HG03469 (cell line): Measurements from ENCODE around the gene LRIF1.
A peak's percentile ranks its signal among the peaks of the same experiment; 100 is the strongest.
"Not testable (repeated sequence)": the region's sequence is repeated elsewhere in the genome, so short reads cannot be mapped to it uniquely, and the experiment has no call there.

Source experiments
- ATAC-seq: cut with Tn5 transposase; IDR thresholded peaks from one replicate; pipeline ENCODE4 v1.9.1; 2021; ENCODE audit warnings: mild to moderate bottlenecking, moderate library complexity, moderate number of reproducible peaks; ENCODE audit not compliant: unreplicated experiment

The LRIF1 gene, protein sequence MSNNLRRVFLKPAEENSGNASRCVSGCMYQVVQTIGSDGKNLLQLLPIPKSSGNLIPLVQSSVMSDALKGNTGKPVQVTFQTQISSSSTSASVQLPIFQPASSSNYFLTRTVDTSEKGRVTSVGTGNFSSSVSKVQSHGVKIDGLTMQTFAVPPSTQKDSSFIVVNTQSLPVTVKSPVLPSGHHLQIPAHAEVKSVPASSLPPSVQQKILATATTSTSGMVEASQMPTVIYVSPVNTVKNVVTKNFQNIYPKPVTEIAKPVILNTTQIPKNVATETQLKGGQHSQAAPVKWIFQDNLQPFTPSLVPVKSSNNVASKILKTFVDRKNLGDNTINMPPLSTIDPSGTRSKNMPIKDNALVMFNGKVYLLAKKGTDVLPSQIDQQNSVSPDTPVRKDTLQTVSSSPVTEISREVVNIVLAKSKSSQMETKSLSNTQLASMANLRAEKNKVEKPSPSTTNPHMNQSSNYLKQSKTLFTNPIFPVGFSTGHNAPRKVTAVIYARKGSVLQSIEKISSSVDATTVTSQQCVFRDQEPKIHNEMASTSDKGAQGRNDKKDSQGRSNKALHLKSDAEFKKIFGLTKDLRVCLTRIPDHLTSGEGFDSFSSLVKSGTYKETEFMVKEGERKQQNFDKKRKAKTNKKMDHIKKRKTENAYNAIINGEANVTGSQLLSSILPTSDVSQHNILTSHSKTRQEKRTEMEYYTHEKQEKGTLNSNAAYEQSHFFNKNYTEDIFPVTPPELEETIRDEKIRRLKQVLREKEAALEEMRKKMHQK

DNA sequence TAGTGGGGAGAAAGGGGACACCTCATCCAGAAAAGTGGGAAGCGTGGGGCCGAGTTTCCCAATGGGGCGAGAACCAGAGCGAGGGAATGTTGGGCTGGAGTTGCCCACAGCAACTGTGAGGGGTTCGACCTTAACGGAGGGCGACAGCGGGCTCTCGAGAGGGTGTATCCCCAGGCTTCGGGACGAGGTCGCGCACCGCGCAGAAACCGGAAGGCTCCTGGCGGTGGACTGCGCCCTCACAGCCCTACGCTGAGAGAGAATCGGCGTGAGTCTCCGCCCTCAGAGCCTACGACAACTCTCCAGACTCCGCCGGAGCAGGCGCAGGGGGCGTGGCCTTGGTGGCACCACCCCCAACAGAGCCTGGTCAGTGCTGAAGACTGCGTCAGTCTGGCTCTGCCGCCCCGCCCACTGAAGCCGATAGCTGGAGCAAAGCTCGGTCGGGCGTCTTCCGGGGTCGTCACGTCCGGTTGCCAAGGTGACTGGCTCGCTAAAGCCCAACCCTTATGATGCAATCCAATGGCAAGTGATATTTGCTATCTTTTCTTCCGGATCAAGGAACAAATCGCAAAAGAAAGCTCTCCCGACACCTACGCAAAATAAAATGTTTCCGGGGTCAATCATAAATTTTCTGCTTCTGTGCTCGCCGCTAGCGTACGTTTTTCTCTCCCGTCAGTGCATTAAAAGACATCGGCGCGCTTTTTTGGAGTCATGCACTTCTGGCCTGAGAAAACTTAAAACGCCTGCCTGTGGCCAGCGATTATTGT, at the start of gene LRIF1:
Gene LRIF1 (minus strand): TSS at position 232 of the 764 bp plus-strand sequence. CDS start 234 bp downstream, outside the sequence.
- peak; percentile 93 for ATAC-seq

DNA sequence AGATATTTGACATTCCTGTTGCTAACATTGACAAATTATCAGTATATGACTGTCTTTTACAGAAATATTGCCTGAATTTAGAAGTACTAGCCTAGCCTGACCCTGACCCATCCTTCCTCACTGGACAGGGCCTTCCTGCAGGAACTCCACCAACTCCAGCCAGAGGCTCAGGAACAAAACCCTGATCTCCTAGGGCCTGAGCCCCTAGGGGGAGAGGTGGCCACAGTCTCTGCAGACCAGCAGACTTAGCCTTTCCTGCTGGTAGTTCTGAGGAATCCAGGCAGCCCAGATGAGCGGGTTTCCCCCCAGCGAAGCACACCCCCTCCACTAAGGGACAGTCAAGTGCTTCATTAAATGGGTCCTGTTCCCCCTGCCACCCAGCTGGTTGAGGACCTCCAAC, 44.3 kb upstream of the LRIF1 start:
- ATAC-seq, result no peak

DNA sequence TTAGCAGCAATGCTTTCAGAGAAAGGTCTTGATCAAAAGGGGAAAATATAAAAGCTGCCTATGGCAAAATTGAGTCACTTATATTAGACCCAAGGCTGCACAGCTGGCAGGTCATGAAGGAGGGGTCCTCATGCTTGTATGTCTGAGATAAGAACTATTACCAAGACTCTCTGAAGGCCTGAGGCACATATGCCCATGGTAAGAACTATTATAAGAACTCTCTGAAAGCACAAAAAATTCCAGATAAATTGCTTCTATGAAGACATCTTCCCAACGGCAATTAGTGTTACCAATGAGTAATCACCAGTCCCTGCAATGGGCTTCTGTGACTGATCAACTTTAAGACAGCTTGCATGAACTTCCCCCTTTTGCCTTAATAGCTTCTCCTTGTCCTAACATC, 42.8 kb upstream of the LRIF1 start:
- ATAC-seq, result no peak

DNA sequence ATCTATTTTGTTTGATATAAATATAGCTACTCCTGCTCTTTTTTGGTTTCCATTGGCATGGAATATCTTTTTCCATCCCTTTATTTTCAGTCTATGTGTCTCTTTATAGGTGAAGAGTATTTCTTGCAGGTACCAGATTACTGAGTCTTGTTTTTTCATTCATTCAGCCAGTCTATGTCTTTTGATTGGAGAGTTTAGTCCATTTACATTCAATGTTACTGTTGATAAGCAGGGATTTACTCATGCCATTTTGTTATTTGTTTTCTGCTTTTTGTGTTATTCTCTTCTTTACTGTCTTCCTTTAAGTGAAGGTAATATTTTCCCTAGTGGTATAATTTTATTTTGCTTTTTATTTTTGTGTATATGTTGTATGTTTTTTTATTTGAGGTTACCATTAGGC, 35.9 kb upstream of the LRIF1 start:
- ATAC-seq, result not testable (repeated sequence)

DNA sequence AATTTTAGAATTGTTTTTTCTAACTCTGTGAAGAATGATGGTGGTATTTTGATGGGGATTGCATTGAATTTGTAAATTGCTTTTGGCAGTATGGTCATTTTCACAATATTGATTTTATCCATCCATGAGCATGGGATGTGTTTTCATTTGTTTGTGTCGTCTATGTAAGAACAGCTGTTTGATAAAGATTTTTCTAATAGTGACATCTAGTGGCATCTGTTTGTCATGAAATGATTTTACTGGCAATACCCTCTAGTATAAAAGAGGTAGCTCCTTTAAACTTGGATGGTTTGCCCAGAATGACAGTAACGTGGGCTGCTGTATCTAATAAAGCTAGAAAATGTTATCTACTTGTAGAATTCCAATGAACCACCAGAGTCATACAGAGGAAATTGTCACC, 28.6 kb upstream of the LRIF1 start:
- not testable (repeated sequence) for ATAC-seq

DNA sequence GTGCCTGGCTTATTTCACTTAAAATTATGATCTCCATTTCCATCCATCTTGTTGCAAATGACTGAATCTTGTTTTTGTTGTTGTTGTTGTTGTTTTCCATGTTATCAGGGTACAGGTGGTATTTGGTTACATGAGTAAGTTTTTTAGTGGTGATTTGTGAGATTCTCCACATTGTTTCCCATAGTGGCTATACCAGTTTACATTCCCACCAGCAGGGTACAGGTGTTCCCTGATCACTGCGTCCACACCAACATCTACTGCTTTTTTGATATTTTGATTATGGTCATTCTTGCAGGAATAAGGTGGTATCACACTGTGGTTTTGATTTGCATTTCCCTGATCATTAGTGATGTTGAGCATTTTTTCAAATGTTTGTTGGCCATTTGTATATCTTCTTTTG, 27.6 kb upstream of the LRIF1 start:
- ATAC-seq, result not testable (repeated sequence)

DNA sequence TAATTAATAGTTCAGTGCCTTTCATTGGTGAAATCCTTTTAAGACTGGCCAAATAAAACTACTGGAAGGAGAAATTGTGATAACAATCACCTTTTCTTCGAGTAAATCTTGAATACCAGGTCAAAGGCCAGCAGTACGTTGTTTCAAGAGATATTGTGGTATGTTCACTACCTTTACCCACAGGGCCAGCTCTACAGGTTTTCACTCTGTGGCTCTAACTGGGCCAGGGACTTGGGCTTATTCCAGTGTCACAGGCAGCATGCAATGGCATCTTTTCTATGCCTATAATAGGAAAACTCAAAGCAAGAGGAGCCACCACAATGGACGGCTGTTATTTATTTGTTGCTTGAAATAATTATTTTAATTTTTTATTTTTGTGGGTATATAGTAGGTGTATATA, 26.8 kb upstream of the LRIF1 start:
- ATAC-seq, result no peak

DNA sequence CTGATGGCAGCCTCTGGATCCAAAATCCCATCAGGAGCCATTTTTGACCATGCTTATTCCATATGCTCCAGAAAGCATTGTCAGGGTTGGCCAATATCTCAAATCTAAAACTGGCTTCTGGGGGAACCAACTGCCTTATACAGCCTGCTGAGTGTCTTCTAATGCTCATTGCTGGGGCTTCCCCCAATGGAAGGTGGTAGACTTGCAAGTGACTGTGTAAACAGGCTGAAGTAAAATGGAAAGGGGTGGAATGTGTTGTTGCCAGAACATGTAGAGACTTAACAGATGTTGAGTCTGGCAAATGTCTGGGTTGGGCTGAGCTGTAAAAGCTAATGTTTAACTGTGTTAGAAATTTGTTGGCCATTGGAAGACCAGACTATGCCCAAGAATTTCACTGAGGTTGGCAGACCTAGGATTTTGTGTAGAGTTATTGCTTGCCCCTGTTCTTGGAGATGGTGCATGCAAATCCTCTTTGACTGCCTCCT, 22.7 kb upstream of the LRIF1 start:
- no peak for ATAC-seq

DNA sequence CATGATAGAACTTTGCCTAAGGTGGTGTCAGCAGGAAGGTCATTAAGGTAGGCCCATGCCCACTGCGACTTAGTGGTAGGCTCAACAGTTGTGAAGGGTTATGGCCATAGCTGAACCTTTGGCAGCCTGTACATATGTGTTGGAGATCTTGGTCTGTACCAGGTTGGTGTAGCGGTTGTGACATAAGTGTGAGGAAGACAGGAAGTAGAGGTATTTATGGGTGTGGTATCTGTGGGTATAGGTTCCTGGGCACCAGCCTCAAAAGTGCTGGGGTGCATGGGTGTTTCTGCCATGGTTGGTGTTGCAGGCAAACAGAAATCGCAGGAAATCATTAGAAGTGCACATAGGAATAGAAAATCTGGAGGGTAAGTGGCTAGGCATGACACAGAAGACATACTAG, 18.6 kb upstream of the LRIF1 start:
- no peak for ATAC-seq

DNA sequence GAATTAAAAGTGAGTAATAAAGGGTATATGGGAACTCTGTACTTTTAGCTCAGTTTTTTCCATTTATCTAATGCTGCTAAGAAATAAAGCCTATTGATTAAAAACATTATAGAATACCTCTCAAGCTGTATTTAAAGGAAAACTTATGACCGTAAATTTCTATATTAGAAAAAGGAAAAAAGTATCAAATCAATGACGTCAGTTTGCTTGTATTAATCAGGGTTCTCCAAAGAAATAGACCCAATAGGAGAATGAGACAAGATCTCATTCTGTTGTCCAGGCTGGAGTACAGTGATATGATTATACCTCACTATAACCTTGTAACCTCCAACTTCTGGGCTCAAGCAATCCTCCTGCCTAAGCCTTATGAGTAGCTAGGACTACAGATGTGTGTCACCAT, 15.4 kb upstream of the LRIF1 start:
- no peak for ATAC-seq

DNA sequence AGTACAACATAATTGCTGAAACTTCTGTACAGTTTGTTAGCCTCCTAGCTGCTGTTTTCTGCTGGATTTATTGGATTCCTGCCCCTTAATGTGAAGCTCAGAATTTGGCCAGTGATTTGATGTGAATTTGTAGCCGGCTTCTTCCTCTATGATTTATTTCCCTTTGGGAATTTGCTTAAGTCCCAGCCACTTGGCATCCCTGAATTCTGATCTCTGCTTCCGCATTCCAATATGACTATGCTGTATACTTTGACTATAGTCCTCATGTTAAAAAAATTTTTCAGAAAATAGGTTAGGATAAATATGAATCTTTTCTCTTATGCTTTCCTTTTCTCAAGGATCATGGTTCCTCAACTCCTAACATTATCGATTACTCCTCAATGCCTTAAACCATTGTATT, 12.4 kb upstream of the LRIF1 start:
- no peak for ATAC-seq

DNA sequence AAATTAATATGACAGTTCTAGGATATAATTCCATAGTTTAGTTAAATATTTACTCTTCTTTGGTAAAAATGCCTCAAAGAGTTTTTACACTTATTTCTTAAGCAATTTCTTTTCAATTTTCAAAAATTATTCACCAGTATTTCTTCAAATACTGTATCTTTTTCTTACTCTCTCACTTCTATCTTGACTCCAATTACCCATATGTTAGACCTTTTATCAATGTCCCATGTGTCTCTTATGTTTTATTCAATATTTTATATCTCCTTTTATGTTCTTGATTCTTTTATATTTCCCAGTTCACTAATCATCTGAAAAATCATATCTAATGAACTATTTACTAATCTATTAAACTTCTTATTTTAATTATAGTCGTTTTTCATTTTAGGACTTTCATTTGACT, 11.5 kb upstream of the LRIF1 start:
- no peak for ATAC-seq

DNA sequence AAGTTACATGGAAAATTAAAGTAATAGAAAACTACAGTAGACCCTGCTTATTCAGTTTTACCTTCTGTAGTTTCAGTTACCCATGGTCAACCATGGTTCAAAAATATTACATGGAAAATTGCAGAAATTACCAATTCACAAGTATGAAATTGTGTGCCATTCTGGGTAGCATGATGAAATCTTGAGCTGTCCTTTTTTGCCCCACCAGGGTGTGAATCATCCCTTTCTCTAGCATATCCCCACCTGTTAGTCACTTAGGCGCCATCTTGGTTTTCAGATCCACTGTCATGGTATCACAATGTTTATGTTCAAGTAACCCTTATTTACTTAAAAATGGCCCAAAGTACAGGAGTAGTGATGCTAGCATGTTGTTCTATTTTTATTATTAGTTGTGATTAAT, 3.5 kb upstream of the LRIF1 start:
- no peak for ATAC-seq

DNA sequence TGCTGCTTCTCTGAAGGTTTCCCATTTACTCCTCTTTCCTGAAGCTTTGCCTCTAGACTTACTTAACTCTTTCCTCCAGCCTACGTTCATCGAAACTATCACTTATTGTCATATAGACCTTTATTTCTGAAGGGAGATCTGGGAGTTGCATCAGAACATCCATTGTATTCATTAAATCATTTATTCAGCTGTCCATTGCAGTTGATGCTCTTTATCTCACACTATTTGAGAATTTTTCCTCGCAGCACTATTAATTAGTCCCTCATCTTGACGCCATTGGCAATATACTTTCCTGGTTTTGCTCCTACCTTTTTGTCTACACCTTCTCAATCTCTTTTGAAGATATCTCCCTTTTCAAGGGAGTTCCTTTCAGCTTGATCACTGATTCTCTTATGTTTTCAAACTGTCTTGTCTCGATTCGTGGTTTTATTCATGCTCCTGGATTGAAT, 757 bp upstream of the LRIF1 start:
- ATAC-seq, result no peak

DNA sequence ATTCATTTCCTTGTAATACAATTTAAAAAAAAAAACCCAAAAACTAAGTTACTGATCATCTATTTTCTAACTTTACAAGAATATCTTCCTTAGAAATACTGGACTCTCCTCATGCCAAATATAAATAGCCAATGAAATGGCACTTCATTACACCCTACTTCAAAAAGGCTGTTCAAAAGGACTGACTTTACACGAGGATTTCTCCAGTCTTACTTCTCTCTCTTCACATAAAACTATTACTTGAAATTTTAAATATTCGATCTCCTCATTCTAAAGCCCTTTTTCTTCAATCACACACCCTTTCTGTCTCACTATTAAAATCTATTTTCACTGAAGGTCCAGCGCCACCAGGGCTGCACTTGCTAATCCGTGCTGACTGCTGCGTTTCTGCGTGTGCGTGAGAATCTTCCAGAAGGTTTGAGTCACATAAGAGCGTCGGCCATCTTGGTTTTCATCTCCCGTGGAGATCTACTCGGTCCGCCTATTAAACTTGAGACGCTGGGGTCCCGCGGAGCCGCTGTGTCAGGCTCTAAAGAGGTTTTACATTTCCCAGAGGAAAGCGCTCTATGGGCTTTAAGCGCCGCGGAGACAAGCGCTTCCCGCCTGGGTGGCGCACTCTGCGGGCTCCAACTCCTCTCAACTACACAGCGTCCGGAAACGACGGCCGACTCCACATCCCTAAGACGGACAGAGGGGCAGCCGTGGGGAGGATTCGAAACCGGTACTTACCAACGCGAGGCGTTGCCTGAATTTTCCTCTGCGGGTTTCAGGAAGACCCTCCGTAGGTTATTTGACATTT, 631 bp downstream of the LRIF1 start:
- ATAC-seq, result no peak

DNA sequence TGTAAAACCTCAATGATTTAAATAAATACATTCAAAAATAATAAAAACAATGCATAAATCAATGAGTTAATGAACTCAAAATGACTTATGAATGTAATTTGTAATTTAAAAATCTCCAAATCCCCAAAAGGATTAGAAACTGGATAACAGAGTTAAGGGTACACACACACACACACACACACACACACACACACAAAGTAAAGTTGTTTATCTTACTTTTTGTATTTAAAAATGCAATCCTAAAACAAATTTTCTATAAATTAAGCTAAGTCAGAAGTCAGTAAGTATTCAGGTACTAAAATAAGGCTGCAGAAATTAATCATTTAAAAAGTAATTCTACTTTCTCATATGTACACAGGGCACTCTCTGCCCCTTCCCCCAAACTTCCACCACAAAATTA, 1.8 kb downstream of the LRIF1 start:
- ATAC-seq, result no peak

DNA sequence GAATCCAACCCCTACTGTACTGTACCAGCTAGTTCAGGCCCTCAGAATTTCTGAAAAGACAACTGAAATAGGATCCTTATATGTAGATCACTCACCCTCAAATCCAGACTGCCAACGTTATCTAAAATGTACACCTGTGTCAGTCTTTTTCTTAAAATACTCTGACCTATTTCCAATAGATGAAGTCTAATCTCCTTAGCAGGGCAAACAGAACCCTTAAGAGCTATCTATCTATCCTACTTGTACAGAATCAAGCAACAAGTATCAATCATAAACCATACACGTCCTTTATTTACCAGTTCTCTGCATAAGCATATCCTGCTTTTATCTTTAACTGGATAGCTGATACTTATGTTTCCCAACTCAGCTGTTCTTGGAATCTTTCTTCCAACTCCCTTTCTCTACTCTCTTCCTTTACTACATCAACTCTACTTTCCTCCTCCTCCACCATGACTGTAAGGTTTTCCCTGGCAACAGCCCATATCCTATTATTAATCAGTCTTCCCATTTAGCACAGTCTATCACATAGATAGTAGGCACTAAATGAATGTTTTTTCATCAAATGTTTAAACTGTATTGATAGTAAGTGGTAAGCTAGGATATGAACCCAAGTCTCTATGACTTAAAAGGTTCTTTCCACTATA, 2.8 kb downstream of the LRIF1 start:
- ATAC-seq, result no peak

DNA sequence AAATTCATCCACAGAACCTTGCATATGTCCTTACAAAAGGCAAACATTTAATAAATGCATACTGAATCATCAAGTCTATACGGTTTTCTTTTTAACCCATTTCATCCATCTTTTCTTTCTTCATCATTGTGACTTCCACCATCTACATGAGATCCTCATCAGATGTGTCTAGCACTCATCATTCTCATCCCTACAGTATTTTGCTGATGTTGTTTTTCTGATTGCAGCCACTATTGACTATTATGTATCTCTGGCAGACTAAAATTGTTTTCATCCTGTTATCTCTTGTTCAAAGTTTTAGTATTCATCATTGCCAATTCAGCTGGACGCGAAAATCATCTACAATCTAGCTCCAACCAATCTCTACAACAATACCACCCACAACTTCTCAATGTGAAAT, 5.9 kb downstream of the LRIF1 start:
- ATAC-seq, result no peak

DNA sequence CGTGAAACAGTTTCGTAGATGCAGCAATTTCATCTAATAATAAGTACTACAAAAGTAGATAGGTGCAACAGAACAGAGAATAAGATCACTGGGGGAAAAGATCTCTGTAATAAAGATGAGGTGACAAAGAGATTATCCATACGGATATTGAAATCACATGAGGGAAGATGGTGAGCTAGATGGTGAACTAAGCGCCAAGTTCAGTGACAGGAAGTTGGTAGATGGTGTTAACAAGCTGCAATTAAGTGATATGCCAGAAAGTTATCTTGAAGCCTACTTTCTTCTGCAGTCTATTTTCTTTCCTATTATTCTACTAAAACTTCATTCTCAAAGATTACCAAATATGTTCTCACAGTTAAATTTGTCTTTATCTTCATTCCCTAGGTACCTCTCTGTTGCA, 7.1 kb downstream of the LRIF1 start:
- ATAC-seq, result no peak

DNA sequence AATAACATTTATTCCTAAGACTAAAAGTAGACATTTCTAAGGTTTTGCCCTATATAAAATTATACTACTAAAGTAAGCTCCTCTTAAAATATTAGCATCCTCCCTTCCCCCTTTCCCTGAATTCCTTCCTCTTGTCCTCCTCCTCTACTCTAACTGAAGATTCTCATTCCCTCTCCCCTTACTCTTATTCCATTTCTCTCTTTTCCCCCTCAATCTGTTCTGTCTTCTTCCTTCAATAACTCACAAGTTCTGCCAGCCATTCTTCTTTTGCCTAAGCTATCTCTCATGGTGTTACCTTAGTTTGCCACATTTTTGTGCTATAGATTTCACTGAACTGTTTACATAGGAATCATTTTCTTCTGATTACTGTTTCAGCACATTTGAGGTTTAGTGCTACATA, 10.7 kb downstream of the LRIF1 start:
- ATAC-seq, result no peak
